Smooth muscle cell (in vitro differentiated cells): ENCODE results near the gene GIT2. TPM values are rescaled to one million over a fixed set of nuclear protein-coding genes. Genes with fewer than 3 reads are reported as not detected.

Source experiments
- DNase-seq: peaks from one replicate; lab custom pipeline; 2025; ENCODE audit not compliant: unreplicated experiment; lab: John Stamatoyannopoulos, UW
- H2AFZ ChIP-seq: fragments of 200-600 bp; sonication (generic); 2 replicates; pipeline ENCODE4 v1.6.0; 2016; ENCODE audit warnings: antibody characterized with exemption, low read depth, mild to moderate bottlenecking
- H3F3A ChIP-seq: fragments of 200-600 bp; sonication (generic); 2 replicates; pipeline ENCODE4 v1.6.0; 2017; ENCODE audit warnings: antibody characterized with exemption, low read depth
- H3K27ac ChIP-seq: fragments of 200-600 bp; sonication (generic); 2 replicates; pipeline ENCODE4 v1.5.1; 2016; ENCODE audit warnings: low read depth, mild to moderate bottlenecking
- H3K27me3 ChIP-seq: fragments of 200-600 bp; sonication (generic); 2 replicates; pipeline ENCODE4 v1.6.1; 2016; ENCODE audit warnings: low read depth, mild to moderate bottlenecking
- H3K36me3 ChIP-seq: fragments of 200-600 bp; sonication (generic); 2 replicates; pipeline ENCODE4 v1.5.1; 2016; ENCODE audit warnings: low read depth
- H3K4me1 ChIP-seq: fragments of 200-600 bp; sonication (generic); 2 replicates; pipeline ENCODE4 v1.5.1; 2016; ENCODE audit warnings: low read depth
- H3K4me2 ChIP-seq: fragments of 200-600 bp; sonication (generic); 2 replicates; pipeline ENCODE4 v1.6.0; 2016; ENCODE audit warnings: mild to moderate bottlenecking
- H3K4me3 ChIP-seq: fragments of 200-600 bp; sonication (generic); 2 replicates; pipeline ENCODE4 v1.5.1; 2016; ENCODE audit warnings: mild to moderate bottlenecking
- H3K79me2 ChIP-seq: fragments of 200-600 bp; sonication (generic); 2 replicates; pipeline ENCODE4 v1.6.0; 2016; ENCODE audit warnings: low read depth, mild to moderate bottlenecking
- H3K9ac ChIP-seq: fragments of 200-600 bp; sonication (generic); 2 replicates; pipeline ENCODE4 v1.6.0; 2016; ENCODE audit warnings: low read depth
- H3K9me3 ChIP-seq: fragments of 200-600 bp; sonication (generic); replicated peaks from 2 replicates; pipeline ENCODE4 v1.5.1; 2016; ENCODE audit warnings: low read depth
- H4K20me1 ChIP-seq: fragments of 200-600 bp; sonication (generic); 2 replicates; pipeline ENCODE4 v1.6.0; 2016; ENCODE audit warnings: low read depth
- CTCF ChIP-seq: fragments of 200-600 bp; sonication (generic); IDR thresholded peaks from 2 replicates; pipeline ENCODE4 v1.5.1; 2017; ENCODE audit warnings: borderline replicate concordance, mild to moderate bottlenecking, antibody characterized with exemption; ENCODE audit not compliant: insufficient read depth, poor library complexity, severe bottlenecking
- WGBS: methylation state at CpG from one replicate; pipeline ENCODE4 v1.1.7; 2016; ENCODE audit warnings: low lambda C conversion rate; 5-methylcytosine and 5-hydroxymethylcytosine counted together
- polyA plus RNA-seq: library from polyadenylated mRNA; unstranded; fragments of >200 nt; fragmentation: Nextera tagmentation; extraction: Ambion mirVana; gene quantifications from 2 replicates; pipeline ENCODE4 v1.2.1, GENCODE V29; 2016
- total RNA-seq: library from RNA; depleted of rRNA; stranded (reverse); fragments of >200 nt; gene quantifications from 2 replicates; pipeline ENCODE4 v1.2.3, GENCODE V29; 2014

Gene GIT2
- total and polyA plus RNA-seq, 2 experiments from 2014 or later, result 20.3 to 27.3 TPM

- Histone ChIP-seq H2AFZ (no peak overlapping the region), H3K27ac (peak overlapping the region; percentile 80), H3K27me3 (no peaks in the 10 kb centered on the region), H3K4me3 (no peak overlapping the region), H3F3A (peaks cover 4% of the 10 kb centered on the region), H3K9ac (no peak overlapping the region), H4K20me1 (peaks cover 15% of the 10 kb centered on the region), H3K9me3 (no peaks in the 10 kb centered on the region), H3K4me2 (no peak overlapping the region), H3K36me3 (no peaks in the 10 kb centered on the region), H3K4me1 (peaks cover 10% of the 10 kb centered on the region), H3K79me2 (peaks cover 7% of the 10 kb centered on the region)
- no peak for TF ChIP-seq CTCF
- DNase-seq, result no peak
- 92% methylated on average over 8 of the region's 8 CpGs for WGBS
Observed at GRCh38 chr12:110002676-110003515, 6.7 kb upstream of the GIT2 start.

GRCh38 chr12:110001596-110001995 is 5.4 kb upstream of the GIT2 start:
- H2AFZ ChIP-seq, result no peak overlapping the region
- no peaks in the 10 kb centered on the region for H3K9me3 ChIP-seq
- H3K4me2 ChIP-seq, result peak overlapping the region; percentile 40
- no peak overlapping the region for H3K4me3 ChIP-seq
- H3K36me3 ChIP-seq, result no peaks in the 10 kb centered on the region
- no peak for TF ChIP-seq CTCF
- peak overlapping the region; percentile 47 for H3K9ac ChIP-seq
- peaks cover 10% of the 10 kb centered on the region for H3K4me1 ChIP-seq
- no peak for DNase-seq
- peaks cover 4% of the 10 kb centered on the region for H3F3A ChIP-seq
- peaks cover 10% of the 10 kb centered on the region for H4K20me1 ChIP-seq
- H3K27me3 ChIP-seq, result no peaks in the 10 kb centered on the region
- peaks cover 2% of the 10 kb centered on the region for H3K79me2 ChIP-seq
- peak overlapping the region; percentile 80 for H3K27ac ChIP-seq
- WGBS, result 25% methylated on average over 4 of the region's 4 CpGs

GRCh38 chr12:109999983-110000505 is 3.9 kb upstream of the GIT2 start:
- Histone ChIP-seq H3K36me3 (no peaks in the 10 kb centered on the region), H4K20me1 (peaks cover 8% of the 10 kb centered on the region), H3K4me2 (peak overlapping the region; percentile 99), H3K9me3 (no peaks in the 10 kb centered on the region), H3K4me3 (peak overlapping the region; percentile 87), H3K9ac (peak overlapping the region; percentile 97), H3F3A (peaks cover 4% of the 10 kb centered on the region), H3K79me2 (peaks cover 11% of the 10 kb centered on the region), H3K4me1 (peaks cover 14% of the 10 kb centered on the region), H3K27me3 (no peaks in the 10 kb centered on the region), H3K27ac (no peak overlapping the region), H2AFZ (peak overlapping the region; percentile 76)
- no peak for DNase-seq
- TF ChIP-seq CTCF, result no peak
- WGBS, result 6% methylated on average over 17 of the region's 17 CpGs
